Measurements from ENCODE around the gene NOS1AP. TPM values are rescaled to one million over a fixed set of nuclear protein-coding genes. Genes with fewer than 3 reads are reported as not detected.

The NOS1AP gene
- polyA plus RNA-seq, 3 donors: 0.12 TPM; not detected in 2

DNA sequence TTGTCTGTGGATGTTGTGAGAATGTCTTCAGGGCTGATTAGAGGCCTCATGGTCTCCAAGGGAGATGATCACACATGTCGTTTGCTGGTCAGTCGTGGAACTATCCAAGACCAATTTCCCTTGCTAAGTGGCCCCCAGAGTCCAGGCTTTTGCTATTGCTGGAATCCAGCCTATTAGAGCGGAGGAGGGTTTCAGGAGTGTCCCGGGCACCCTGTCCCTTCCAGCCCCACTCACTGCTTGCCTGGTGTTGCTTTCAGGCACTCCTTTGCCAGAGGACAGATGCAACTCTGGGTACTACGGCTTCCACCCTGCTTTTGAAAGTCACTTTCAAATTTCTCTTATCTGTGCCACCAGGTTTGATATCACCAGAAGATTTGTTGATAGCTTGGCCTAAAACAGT, 149.1 kb downstream of the NOS1AP start:
- Mint-ChIP-seq H3K27me3 (ENCODE audit: low read depth in 3 of 3) (peaks cover 0 to 5% (median 4%) of the 10 kb centered on the region in 3 donors), H3K4me1 (peaks cover 13% of the 10 kb centered on the region), H3K4me3 (no peak overlapping the region), H3K9me3 (no peaks in the 10 kb centered on the region), H3K27ac (no peak overlapping the region), H3K36me3 (no peaks in the 10 kb centered on the region)
- no peak overlapping the region for H3K4me2 ChIP-seq (replicated peaks; ENCODE audit: extremely low read depth, low read length, poor library complexity, severe bottlenecking)
- no peak overlapping the region for H3K27ac ChIP-seq (ENCODE audit: low read depth in 1 of 2, low read length in 2 of 2)
- H3K36me3 ChIP-seq (replicated peaks in 1 of 2; ENCODE audit: control insufficient read depth in 1 of 2, insufficient read depth in 2 of 2, low read length in 2 of 2): no peaks in the 10 kb centered on the region
- 100% methylated on average over 3 of the region's 5 CpGs for WGBS (ENCODE audit: insufficient coverage)
- intact Hi-C loops (cut with micrococcal nuclease): no loop called here
- TF ChIP-seq, protein P1, sequence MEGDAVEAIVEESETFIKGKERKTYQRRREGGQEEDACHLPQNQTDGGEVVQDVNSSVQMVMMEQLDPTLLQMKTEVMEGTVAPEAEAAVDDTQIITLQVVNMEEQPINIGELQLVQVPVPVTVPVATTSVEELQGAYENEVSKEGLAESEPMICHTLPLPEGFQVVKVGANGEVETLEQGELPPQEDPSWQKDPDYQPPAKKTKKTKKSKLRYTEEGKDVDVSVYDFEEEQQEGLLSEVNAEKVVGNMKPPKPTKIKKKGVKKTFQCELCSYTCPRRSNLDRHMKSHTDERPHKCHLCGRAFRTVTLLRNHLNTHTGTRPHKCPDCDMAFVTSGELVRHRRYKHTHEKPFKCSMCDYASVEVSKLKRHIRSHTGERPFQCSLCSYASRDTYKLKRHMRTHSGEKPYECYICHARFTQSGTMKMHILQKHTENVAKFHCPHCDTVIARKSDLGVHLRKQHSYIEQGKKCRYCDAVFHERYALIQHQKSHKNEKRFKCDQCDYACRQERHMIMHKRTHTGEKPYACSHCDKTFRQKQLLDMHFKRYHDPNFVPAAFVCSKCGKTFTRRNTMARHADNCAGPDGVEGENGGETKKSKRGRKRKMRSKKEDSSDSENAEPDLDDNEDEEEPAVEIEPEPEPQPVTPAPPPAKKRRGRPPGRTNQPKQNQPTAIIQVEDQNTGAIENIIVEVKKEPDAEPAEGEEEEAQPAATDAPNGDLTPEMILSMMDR (IDR thresholded peaks at IDR 0.05): no peak
- no peaks in the 10 kb centered on the region for H4K20me1 ChIP-seq (ENCODE audit: insufficient read depth, low read length)
- H3K4me3 ChIP-seq (replicated peaks in 1 of 3; ENCODE audit: low read depth in 2 of 3, low read length in 3 of 3): no peak overlapping the region
- H3K27me3 ChIP-seq (ENCODE audit: control insufficient read depth in 2 of 2, insufficient read depth in 2 of 2, low read length in 2 of 2): no peaks in the 10 kb centered on the region
- H2AFZ ChIP-seq (ENCODE audit: insufficient read depth, low read depth, low read length, poor library complexity, severe bottlenecking): no peak overlapping the region
- no peak overlapping the region for H3K9ac ChIP-seq (ENCODE audit: insufficient read depth, low read length, poor library complexity, severe bottlenecking)
- H3K4me1 ChIP-seq (ENCODE audit: control insufficient read depth in 1 of 2, insufficient read depth in 2 of 2, low read length in 2 of 2): no peaks in the 10 kb centered on the region
- H3K79me2 ChIP-seq (ENCODE audit: insufficient read depth, low read length): no peaks in the 10 kb centered on the region
- DNase-seq: no peak
- H3K9me3 ChIP-seq (replicated peaks in 1 of 2; ENCODE audit: control insufficient read depth in 1 of 2, insufficient read depth in 1 of 2, low read length in 2 of 2): no peaks in the 10 kb centered on the region

DNA sequence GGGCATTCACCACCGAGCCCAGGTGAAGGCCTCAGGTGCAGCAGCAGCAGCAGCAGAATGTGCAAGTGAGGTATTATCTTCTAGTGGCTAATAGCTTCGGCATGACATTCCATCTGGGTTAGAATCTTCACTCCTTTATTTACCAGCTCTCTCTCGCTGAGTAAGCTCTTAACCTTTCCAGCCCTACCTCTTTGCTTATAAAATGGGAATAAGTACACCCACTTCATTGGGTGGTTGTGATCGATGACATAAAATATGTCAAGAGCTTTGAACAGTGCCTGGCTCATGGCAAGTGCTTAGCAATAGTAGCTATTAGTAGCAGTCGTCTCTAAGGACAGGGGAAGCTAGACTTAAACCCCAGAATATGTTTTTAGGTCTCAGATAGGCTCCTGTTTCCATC, 149.5 kb downstream of the NOS1AP start:
- H3K27me3 ChIP-seq (ENCODE audit: control insufficient read depth in 2 of 2, insufficient read depth in 2 of 2, low read length in 2 of 2): no peaks in the 10 kb centered on the region
- no peaks in the 10 kb centered on the region for H4K20me1 ChIP-seq (ENCODE audit: insufficient read depth, low read length)
- no peak overlapping the region for H3K4me3 Mint-ChIP-seq
- no peaks in the 10 kb centered on the region for H3K36me3 ChIP-seq (replicated peaks in 1 of 2; ENCODE audit: control insufficient read depth in 1 of 2, insufficient read depth in 2 of 2, low read length in 2 of 2)
- no peaks in the 10 kb centered on the region for H3K9me3 ChIP-seq (replicated peaks in 1 of 2; ENCODE audit: control insufficient read depth in 1 of 2, insufficient read depth in 1 of 2, low read length in 2 of 2)
- H3K79me2 ChIP-seq (ENCODE audit: insufficient read depth, low read length): no peaks in the 10 kb centered on the region
- peaks cover 0 to 5% (median 4%) of the 10 kb centered on the region in 3 donors for H3K27me3 Mint-ChIP-seq (ENCODE audit: low read depth in 3 of 3)
- WGBS (ENCODE audit: insufficient coverage): 63% methylated on average over 1 of the region's 5 CpGs
- no peak overlapping the region for H3K4me2 ChIP-seq (replicated peaks; ENCODE audit: extremely low read depth, low read length, poor library complexity, severe bottlenecking)
- no peak overlapping the region for H3K27ac ChIP-seq (ENCODE audit: low read depth in 1 of 2, low read length in 2 of 2)
- H3K4me1 ChIP-seq (ENCODE audit: control insufficient read depth in 1 of 2, insufficient read depth in 2 of 2, low read length in 2 of 2): no peaks in the 10 kb centered on the region
- TF ChIP-seq, protein P1 (IDR thresholded peaks at IDR 0.05): no peak
- H3K9me3 Mint-ChIP-seq: no peaks in the 10 kb centered on the region
- no peak overlapping the region for H3K9ac ChIP-seq (ENCODE audit: insufficient read depth, low read length, poor library complexity, severe bottlenecking)
- no peak overlapping the region for H2AFZ ChIP-seq (ENCODE audit: insufficient read depth, low read depth, low read length, poor library complexity, severe bottlenecking)
- H3K27ac Mint-ChIP-seq: no peak overlapping the region
- intact Hi-C loops (cut with micrococcal nuclease): no loop called here
- no peak for DNase-seq
- peaks cover 13% of the 10 kb centered on the region for H3K4me1 Mint-ChIP-seq
- no peak overlapping the region for H3K4me3 ChIP-seq (replicated peaks in 1 of 3; ENCODE audit: low read depth in 2 of 3, low read length in 3 of 3)
- H3K36me3 Mint-ChIP-seq: no peaks in the 10 kb centered on the region
